H4 (cell line): ENCODE data around the gene GPR139. TPM values are rescaled to one million over a fixed set of nuclear protein-coding genes. Genes with fewer than 3 reads are reported as not detected.
A peak's percentile ranks its signal among the peaks of the same experiment; 100 is the strongest.

Source experiments
- DNase-seq: peaks from one replicate; pipeline ENCODE4 v3.0.0-alpha.2; 2015; ENCODE audit warnings: low spot score
- total RNA-seq: library from RNA; depleted of rRNA; stranded (reverse); fragments of >200 nt; shearing (Covaris generic); gene quantifications from 2 replicates; pipeline ENCODE4 v1.2.3, GENCODE V29; 2014

The GPR139 gene
- total RNA-seq, 1 experiment from 2014 or later: not detected

DNA sequence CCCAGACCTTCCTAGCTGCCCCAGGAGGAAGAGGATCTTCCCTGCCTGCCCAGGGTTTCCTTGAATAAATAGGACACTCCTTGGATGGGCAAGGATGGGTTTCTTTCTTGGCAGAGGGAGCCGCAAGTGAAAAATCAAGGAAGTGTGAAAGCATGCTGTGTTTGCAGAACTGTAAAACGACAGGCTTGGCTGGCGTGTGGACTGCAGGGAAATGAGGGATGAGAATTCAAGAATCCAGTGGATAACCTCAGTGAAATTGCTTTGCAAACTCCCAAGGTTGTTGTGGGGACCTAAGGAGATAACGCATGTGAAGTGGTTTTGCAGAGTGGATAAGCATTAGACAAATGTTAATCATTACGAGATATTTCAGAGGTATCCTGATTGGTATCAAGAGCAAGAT lies 20.4 kb downstream of the GPR139 start:
- DNase-seq: no peak

DNA sequence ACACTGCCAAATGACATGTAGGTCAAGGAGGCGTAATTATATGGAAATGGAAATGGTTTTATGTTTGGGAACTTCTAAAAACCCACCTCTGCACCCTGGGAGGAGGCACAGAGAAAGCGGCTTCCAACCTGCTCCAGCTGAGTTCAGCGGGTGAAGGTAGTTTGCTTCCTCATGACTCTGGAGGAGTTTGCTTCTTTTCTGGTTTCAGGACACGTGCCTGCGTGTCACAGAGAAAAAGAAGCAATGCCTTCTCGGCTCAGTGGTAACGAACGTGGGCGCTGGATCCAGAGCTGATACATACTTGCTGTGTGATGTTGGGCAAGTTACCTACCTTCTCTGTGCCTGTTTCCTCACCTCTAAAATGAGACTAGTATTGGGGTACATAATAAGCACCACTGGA lies 22.1 kb downstream of the GPR139 start:
- DNase-seq: no peak

DNA sequence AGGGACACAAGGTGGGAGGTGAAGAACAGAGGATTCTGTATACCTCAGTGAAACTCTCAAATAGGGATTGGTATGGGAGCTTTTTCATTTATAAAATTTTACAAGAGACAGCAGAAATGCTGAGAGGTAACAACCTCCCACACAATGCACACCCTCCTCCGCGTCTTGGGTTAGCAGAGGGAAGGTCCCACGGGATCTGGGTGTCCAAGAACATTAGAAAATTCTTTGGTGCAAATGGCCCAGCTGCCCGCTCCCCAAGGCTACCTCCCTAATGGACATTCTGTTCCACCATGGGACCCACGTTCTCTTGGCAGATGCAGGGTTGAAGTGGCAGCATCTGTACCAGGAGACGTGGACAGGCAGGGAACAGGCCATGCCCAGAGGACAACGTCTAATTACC lies 22.5 kb downstream of the GPR139 start:
- no peak for DNase-seq

DNA sequence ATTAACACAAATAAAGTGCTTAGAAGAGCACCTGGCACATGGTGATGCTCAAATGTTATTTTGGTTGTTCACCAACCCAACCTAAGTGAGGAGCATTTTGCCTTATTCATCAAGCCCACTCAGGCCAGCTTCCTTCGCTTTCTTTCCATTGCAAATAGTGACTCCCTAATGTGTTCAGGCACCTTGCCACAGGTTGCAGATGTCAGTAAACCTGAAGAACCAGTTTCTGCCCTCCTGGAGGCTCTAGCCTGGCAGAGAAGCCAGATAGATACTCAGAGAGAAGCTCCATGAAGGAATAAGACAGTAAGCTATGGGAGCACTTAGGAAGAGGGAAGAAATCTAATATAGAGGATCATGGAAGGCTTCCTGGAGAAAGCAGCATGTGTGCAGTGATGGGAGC lies 23.9 kb downstream of the GPR139 start:
- DNase-seq: no peak

DNA sequence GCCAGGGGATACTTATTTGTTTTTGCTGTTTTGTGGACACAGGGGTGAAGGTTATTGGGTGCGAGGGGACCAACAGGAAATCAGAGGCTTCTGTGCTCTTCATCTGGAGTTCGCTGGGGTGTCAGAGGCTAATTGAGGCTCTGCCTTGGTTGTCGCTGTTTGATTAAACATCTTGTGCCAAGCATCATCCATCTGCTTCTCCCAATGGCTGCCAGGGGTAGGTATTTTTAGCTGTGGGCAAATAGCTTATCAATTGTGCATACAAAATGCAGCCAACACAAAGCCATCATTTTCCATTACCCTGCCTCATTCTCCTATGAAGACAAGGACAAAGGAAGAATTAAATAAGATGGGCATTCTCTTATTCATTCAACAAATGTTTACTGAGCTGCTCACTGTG lies 27.8 kb downstream of the GPR139 start:
- no peak for DNase-seq

DNA sequence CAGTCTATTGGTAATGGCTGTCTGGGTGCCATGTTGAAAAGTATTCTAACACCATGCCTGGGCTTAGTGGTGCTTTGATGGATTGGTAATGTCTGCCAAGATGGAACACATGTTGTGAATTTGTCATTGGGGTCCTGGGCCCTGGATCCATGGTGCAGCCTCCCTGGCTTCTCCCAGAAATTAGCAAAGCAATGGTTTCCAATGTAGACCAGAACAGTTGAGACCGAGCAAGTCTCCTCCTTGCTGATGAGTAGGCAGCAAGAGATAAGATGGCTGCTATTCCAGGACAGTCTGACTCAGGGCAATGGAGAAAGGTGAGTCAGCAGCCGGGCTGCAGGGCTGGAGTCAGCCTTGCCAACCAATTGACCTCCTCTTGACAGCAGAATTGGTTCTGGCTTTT lies 30.8 kb downstream of the GPR139 start:
- peak; percentile 21 for DNase-seq

DNA sequence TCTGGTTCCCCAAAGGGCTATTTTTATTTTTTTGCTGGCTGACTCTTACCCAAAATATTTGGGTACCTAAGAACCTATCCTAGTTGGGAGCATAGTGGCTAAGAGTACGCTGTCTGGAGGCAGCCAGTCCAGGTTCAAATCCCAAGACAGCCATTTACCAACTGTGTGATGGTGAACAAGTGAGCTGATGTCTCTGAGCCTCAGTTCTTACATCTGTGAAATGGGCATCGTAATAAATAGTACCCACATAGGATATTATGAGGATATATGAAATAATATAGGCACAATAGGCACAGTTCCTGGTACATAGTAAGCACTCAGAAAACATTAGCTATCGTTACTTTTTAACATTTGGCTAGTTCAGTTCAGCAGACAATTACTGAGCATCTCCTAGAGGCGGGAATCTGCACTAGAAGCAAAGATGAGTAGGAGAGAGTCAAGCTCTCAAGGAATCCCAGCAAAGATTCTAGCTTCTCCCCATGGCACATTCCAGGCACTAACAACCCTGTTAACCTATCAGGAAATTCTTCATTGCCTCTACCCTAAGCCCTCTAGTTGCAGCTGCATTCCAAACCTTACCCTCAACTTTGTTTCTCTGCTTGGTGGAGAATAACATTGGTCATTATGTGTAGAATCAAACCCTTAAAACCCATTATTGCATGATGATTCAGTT lies 31.6 kb downstream of the GPR139 start:
- no peak for DNase-seq

DNA sequence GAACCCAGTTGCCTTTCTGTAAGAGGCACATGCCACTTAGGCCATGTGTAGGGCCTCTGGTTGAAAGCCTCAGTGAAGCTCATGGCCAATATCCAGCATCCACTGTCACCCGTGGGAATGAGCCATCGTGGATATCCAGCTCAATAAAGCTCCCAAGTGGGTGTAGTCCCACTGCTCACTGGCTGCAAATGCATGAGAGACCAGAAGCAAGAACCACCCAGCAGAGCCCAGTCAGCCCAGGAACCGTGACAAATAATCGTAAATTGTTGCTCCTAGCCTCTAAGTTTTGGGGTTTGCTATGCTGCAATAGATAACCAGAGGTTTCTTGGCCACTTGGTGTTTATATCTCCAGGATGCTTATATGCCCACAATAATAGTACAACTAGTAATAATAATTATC lies 33.7 kb downstream of the GPR139 start:
- no peak for DNase-seq

DNA sequence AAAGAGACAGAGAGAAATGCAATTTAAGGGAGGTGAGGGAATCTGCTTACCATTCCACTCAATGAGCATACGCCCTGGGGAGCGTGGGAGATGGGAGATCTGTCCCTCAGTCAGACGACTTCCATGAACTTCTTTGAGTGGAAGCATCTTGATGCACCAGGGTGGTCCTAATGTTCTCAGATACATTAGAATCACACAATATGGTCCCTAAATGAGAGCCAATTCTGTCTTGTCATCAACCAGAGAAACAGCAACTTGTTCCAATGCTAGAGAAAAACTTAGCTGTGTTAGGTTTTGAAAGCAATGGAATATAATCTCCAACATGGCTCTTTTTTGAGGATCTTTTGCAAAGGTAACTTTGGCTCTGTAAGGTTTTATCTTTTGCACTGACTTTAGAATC lies 44.1 kb downstream of the GPR139 start:
- DNase-seq: no peak

DNA sequence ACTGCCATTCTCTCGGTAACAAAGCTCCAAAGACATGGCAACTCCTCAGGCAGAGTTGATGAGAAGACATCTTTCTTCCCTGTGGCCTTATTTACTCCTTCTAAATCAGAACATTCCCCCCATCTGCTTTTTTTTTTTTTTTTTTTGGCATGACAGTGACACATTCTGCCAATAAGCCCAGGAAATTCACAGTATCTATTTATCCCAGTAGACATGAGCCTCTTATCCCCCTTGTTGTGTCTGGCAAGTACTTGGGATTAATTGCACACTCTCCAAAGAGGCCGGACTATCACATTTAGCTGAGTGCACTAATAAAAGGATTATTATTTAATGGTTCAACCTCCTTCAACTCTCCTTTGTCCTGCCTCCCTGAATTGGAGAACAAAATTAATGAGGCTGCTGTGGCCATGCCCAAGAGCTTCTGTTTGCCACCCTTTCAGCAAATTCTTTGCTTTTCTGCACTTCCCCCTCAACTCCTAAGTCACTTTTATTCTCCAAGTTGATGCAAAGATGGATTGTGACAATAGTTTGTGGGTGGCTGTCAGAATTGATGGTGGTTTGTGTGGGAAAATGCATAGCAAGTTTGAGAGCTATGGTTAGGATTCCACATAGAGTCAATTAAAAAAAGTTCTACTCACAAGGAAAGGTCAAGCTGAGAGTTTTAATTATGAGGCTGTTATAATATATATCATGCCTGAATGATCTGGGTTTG lies 47.2 kb downstream of the GPR139 start:
- DNase-seq: no peak

DNA sequence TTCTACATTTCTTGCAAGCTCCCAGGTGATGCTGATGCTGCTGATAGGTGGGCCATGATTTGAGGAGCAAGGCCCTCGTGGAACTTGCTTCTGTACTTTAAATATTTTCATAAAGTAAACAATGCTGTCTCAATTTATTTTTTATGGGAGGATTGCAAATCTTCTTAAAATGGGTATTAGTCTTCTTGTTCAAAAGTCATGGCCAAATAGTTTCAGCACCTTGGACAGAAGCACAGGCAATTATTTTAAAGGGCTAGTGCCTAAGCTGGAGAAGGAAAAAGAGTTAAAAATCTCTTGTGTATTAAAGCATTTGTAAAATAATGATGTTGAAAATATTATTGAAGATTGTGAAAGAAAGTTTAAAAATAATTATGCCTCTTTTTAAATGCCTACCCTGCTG lies 50.5 kb downstream of the GPR139 start:
- DNase-seq: no peak

DNA sequence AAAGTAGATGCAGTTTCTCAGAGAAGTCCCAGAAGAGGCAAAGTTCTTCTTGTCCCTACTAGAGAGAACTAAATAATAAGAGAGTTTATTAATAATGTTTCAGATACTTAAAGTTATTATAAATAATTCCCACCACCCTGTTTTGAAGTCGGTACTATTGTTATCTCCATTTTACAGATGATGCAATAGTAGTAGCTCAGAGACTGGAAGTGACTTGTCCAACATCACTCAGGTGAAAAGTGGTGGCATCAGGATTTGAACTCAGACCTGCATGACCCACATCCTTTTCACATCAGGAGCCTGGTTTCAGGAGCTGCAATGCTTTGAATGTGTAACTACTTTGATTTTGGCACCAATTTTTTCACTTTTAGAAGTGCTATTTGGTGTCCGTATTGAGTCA lies 52.7 kb downstream of the GPR139 start:
- DNase-seq: no peak

DNA sequence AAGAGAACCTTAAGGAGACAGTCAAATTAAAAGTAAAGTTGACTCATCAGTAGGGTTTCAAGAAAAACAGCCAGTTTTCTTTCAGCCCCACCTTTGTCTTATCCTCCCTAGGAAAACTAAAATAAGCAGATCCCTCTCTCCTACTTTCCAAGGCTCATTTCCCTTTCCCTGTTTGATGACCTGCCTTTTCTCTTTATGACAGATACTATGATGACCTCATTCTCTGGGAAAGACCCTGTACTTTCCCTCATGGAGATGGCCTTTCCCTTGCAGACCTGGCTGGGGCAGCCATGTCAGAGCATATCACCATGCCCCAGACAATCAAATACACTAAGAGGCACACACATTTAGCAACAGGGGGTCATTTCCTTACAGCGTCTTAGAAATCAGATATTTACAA lies 53.6 kb downstream of the GPR139 start:
- DNase-seq: no peak

DNA sequence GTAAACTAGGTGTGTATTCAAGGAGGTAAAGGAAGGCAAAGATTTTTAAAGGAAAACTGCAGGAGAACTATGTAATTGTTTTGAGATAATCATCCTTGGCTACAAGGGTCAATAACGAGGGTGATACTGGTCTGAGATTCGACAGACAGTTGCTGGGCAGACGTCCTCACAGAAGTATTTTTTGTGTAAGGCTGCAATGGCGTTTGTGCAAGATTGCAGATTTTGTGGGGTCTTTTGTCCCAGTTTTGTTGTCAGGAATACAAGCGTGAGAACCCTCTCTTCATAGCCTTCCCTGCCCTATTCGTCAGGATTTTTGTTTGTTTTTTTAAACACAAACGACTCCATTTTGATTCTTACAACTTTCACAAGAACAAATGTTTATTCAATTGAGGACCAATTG lies 57.5 kb downstream of the GPR139 start:
- DNase-seq: no peak

DNA sequence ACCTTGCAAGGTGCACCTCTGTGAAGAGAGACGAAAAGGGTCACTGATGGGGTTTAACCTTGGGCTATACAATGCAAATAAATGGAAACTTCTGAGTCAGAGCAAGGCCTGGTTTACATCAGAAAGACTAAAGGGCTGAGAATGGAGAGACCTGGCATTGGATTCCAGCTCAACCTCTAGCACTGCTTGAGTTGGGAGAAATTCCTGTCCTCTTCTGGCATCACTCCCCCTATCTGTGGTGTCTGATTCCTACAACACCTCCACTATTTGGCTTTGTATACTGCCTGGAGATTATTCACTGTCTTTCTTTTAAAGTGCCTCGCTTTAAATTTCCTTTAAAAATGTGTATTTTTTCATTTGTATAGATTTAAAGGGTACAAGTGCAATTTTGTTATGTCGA lies 68.8 kb downstream of the GPR139 start:
- no peak for DNase-seq

DNA sequence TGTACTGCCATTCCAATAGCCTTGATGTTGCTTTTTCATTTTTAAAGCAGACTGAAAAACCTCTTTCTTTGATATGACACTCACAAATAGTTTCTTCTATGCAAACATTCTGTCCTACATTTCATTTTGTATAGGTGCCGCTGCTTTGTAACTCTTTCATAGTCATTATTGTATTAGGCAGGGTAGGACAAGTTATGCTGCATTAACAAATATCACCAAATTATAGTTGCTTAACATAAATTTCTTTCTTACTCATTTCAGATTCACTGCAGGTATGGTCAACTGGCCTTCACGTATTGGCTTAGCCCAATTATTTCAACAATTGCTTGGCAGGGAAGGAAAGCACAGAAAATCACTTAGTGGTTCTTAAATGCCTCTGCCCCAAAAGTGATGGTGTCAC lies 70.8 kb downstream of the GPR139 start:
- DNase-seq: no peak

DNA sequence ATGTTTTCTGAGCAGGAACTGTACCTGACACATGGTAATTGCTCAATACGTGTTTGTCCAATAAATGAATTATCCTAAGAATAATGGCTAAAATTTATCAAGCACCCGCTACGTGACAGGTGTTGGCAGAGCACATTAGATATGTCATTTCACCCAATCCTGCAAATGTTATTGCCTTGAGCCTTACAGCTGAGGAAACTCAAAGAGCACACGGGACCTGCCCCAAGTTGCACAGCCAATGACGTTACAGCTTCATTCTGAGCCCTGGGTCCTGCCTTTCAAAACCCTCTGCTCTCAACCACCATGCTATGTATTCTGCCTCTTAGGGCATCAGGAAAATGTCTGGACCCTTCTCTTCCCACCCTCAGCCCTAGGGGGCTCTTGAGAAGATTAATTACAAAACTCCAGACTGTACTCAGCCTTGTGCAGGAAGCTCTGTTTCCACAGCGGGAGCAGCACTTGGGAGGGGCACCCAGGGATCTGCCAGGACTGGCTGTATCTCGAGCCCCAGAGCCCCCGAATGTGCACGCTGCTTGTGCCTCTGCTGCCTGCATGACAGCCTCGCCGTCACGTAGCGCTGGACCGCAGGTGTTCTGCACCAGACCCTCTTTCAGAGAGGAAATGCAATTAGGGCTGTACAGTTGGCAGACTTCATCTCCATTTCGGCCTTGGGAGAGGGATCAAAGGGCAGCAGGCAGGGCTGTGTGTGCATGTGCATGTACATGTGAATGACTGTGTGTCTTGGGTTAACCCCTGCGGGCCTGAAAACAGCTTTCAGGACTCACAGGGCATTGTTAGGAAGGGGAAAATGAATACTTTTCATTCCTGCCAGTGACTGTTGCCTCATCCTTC lies 71.6 kb downstream of the GPR139 start:
- no peak for DNase-seq

DNA sequence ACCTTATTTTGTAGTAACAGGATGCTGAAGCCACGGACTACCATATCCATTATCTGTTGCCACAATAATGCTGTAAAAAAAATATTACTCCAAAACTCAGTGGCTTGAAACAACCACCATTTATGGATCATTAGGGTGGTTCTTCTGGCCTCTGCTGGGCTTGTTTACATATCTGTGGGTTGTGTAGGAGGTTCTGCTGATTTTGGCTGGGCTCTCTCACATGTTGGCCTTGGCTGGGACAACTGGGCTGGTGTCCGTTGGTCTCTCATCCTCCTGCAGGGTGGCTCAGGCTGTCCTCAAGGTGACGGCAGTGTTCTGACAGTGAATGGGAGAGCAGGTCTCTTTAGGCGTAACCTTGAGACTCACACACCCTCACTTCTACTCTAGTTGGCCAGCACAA lies 76.0 kb downstream of the GPR139 start:
- DNase-seq: peak; percentile 10

DNA sequence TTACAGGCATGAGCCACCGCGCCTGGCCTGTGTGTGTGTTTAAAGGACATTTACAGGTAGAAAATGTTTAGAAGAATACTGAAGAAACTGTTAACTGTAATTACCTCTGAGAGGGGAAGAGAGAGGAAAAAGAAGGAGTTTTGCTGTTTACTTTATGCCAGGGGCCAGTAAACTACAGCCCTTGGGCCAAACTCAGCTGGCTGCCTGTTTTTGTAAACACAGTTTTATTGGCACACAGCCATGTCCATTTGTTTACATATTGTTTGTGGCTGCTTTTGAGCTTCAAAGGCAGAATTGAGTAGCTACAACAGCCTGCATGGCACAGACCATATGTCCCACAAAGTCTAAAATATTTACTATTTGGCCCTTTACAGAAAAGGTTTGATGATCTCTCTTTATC lies 76.4 kb downstream of the GPR139 start:
- peak; percentile 80 for DNase-seq

DNA sequence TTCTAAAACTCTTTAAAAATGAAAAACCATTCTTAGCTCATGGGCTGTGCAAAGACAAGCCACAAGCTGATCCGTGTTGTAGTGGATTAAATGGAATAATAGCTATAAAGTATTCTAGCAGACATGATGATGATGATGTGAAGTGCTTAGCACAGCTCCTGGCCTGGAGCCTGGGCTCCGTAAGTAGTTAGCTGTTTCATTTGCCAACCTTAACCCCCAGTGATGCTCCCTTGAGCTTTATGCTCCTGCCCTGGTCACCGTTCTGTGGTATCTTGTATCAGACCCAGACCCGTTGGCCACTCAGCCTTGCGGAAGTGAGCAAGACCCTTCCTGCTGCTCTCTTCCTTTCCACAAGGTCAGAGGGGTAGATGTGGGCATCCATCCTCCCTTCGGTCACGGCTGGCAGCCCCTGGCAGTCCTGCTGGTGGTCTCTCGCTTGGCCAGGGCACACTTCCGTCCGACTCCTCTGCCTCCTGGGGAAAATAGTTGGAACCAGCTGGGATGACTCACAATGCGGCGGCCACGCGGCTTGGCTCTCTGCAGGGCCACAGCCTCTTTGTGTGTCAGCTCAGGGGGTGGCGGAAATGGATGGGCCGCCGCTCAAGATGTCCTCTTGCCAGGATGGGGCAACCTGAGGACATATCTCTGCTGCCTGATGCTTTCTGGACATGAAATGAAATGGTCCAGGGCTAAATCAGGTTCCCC lies 79.1 kb downstream of the GPR139 start:
- peak; percentile 71 for DNase-seq

DNA sequence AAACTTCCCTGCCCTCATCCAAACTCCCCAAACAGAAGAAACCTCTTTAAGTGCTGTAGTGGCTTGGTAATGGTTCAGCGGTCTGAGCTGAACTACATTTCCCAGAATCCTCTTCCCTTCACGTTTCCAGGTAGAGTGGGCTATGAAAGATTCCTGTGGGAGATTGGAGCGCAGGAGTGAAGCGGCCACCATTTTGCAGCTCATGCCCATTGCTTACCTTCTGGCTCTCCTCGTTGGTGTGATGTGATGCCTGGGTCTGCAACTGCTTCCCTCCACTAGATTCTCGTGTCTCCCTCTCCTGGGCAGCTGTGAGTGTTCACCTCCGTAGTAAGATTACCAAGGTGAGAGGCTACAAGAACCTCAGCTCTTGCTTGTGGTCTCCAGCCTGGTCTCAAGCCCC lies 82.1 kb downstream of the GPR139 start:
- DNase-seq: no peak

DNA sequence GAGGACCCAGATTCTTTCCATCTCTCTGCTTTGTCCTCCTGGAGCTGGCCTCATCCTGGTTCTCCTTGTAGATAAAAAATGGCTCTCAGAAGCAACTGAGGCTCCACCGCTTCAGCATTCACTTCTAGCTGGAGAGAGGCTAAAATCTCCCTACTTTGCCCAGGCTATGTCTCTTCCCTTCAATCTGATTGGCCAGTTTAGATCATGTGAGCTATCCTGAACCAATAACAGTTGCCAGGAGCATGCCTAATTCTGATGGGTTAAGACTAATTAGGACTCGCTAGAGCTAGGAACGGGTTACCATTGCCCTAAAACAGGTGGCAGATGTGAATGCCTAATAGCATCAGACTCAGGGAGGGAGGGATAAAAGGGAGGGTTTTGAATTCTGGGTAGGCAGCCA lies 89.6 kb downstream of the GPR139 start:
- no peak for DNase-seq
